Vagina (tissue), 2 donors: ENCODE measurements around the gene KCTD1.

Experiments used
- CTCF ChIP-seq, 3 experiments: fragments of 450-650 bp in 2 of 3; fragments of 200-600 bp in 1 of 3; sonication (generic) in 1 of 3; IDR thresholded peaks; one replicate each; pipeline ENCODE4 v1.5.1; 2017 to 2019; ENCODE audit warnings: antibody characterized with exemption in 3 of 3, mild to moderate bottlenecking in 2 of 3, moderate library complexity in 2 of 3
- POLR2A ChIP-seq, 2 donors: fragments of 450-650 bp; IDR thresholded peaks; one replicate each; pipeline ENCODE4 v1.6.1; 2017; ENCODE audit warnings: antibody characterized with exemption in 2 of 2, mild to moderate bottlenecking in 2 of 2, moderate library complexity in 2 of 2

GRCh38 chr18:26568513-26568912 is 20.2 kb upstream of the KCTD1 start:
- TF ChIP-seq POLR2A (IDR thresholded peaks at IDR 0.05) (no peak), CTCF (IDR thresholded peaks at IDR 0.05) (no peak)
